GM21825 (cell line): ENCODE results near the gene FBXL7.

ENCODE experiments used
- ATAC-seq: cut with Tn5 transposase; IDR thresholded peaks from one replicate; pipeline ENCODE4 v1.9.1; 2021; ENCODE audit warnings: mild to moderate bottlenecking, moderate library complexity; ENCODE audit not compliant: unreplicated experiment

Gene FBXL7

GRCh38 chr5:15929611-15930263 is 429.8 kb downstream of the FBXL7 start:
- ATAC-seq: no peak

DNA sequence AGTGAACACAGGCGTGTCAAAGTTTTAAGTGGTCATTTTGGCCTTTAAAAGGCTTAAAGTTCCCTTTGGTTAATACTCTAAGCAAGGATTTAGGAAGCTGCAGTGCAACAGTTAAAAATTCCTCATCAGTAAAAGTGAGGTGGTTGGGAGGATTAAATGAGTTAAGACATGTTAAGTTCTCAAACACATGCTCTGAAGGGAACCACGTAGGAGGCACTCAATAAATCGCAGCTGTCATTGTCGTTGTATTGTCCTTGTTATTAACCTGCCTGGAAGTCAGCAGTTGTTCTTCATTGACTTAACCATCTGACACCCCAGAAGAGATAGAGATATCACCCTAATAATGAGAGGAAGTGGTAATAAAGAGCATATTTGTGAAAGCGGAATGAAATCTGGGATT is 432.1 kb downstream of the FBXL7 start:
- no peak for ATAC-seq

- ATAC-seq: no peak
Measured at GRCh38 chr5:15933259-15934207, 433.6 kb downstream of the FBXL7 start.

- no peak for ATAC-seq
Measured at GRCh38 chr5:15936505-15937245, 436.7 kb downstream of the FBXL7 start.

DNA sequence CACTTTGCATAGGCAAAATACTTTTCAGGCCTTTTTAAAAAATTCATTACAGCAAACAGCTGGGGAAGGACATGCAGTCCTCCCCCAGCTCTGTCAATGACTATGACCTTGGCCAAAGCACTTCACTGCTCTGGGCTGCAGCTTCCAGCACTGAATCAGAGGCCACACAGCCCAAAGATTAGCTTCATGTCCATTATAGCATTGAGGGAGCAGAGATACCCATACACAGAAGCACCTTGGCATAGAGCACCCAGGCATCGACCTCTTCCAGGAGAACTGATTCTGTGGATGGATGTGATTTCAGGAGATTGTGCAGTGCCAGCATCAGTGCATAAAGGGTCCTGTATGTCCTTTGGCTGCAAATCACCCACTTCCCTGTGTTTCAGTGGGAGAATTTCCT is 437.7 kb downstream of the FBXL7 start:
- no peak for ATAC-seq

DNA sequence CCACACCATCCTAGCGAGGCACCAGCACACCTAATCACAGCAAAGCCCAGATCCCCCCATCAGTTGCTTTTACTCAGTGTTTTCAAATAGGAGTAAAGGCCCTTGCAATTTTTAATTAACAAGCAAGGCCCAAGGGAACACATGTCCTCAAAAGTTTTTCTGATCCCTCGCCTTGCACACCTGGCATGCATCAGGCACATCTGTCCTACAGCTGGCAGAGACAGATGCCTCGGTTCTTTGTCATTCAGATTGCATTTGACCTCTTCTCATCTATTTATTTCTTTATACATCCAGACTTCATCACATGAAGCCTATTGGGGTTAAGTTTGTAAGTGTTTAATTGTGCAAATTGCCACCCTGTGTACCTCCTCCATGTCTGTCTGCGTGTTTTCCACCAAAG is 438.2 kb downstream of the FBXL7 start:
- no peak for ATAC-seq

GRCh38 chr5:15938961-15939360 is 439.0 kb downstream of the FBXL7 start:
- ATAC-seq: no peak

- no peak for ATAC-seq
Measured at GRCh38 chr5:15940905-15941304, 440.9 kb downstream of the FBXL7 start.

- no peak for ATAC-seq
Measured at GRCh38 chr5:15943487-15943886, 443.5 kb downstream of the FBXL7 start.

GRCh38 chr5:15946026-15946425 is 446.0 kb downstream of the FBXL7 start:
- no peak for ATAC-seq

DNA sequence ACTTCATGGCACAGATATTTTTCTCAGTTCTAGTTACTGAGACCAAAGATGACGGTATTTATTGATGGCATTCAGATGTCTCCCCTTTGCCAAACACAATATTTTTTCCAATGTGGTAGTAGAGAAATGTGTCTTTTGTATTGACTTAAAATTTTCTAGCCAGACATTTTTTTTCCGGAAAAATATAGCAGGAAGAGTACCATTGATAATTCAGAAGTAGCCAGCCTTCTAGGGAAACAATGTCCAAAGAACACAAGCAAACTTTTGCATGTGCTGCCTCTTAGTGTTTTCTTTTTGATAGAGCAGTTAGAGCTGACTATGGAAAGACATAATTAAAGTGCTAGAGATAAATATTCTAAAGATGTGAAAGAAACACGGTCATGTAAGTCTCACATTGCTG is 448.2 kb downstream of the FBXL7 start:
- ATAC-seq: no peak

DNA sequence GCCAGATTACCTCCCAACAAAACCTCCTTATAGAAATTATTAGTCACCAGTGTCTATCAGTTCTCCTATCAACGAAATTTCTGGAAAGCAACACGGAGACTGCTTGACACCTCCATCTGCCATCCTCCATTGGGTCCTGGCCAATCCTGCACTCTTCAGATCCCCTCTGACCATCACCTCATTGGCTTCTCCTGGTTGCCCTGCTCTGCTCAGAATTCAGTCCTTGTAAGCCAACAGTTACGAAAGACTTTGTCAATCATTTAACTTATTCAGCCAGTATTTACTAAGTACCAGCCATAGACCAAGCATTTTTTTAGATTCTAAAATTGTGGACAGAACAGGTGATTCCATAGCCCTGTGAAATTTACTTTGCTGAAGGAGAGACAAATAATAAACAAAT is 451.1 kb downstream of the FBXL7 start:
- ATAC-seq: no peak

GRCh38 chr5:15951550-15951949 is 451.6 kb downstream of the FBXL7 start:
- ATAC-seq: no peak

- no peak for ATAC-seq
Measured at GRCh38 chr5:15956622-15957021, 456.6 kb downstream of the FBXL7 start.

DNA sequence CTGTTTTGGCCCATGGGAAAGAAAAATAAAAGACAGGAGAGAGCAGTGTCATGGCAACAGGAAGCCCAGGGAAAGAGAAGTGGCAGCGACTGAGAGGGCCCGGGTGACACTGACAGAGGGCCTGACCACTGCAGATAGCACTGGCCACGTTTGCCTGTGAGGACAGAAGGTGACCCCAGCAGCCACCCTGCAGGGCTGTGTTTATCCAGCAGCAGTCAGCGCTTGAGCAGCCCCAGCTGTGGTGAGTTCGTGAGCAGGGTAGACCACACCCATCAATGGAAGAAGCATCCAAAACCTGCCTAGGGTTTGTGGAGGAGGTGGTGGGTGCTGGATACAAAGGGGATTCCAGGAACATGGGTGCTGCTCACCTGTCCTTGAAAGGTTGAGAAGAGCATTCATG is 457.1 kb downstream of the FBXL7 start:
- ATAC-seq: no peak

DNA sequence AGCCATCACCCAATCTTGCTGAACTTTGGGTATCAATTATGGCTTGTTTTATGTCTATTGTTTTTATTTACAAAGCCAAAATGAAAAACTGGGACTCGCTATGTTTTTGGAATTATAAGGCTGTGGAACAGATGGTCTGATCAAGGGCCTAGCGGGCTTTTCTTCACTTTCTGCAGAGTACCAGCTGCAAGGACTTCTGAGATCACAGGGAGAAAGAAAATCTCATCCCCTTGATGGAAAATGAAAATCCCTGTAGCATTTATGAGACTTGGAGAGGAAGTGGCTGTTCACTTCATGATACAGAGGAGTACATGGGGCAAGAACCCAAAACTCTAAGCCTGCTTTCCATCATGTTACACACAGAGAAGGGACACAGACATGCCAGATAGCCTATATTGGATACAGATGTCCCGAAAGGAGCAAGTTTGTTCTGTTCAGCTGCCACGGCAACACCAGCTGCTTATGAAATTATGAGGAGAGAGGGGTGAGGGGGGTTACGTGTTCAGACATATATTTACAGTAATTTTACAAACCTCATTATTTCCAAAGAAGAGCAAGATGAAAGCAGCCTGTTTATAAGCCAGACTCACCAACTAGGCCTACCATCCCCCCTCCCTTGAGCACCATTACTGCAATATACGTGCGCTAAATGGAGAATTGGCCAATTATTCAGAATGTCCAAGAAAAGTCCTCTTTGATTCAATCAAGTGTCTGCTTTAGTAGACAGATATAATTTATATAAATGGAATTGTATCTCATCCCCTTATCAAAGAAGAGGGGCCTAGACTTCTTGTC is 459.6 kb downstream of the FBXL7 start:
- no peak for ATAC-seq

DNA sequence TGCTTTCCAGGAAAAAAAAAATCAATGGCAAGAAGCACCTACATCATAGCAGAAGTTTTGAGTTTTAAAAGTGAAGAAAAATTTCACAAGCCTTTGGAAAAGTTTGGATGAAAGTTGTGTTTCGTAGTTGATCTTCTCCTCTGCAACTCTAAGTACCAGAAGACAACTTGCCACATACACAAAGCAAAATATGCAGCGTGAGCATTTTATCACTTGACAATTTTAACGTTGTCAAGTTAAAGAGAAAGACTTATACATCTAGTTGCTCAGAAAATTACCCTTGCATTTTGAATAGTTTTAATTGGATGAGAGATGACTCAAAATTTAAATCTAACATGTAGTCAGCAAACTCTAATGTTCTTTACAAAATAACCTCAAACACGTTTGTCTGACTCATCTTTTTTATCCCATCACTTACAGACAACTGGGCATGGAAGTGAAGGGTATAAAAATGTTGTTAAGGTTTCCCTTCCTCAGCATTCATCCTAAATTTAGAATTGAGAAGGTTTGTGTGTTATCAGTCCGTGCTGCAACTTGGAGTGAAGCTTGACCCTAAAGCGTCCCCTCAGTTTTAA is 466.2 kb downstream of the FBXL7 start:
- ATAC-seq: no peak

- no peak for ATAC-seq
Measured at GRCh38 chr5:15966651-15967050, 466.7 kb downstream of the FBXL7 start.

GRCh38 chr5:15968993-15969392 is 469.0 kb downstream of the FBXL7 start:
- no peak for ATAC-seq

GRCh38 chr5:15977851-15978250 is 477.9 kb downstream of the FBXL7 start:
- no peak for ATAC-seq
